KMS-11 (cell line): ENCODE results near the gene KCNJ6.

ENCODE experiments used
- H2AFZ ChIP-seq: fragments of 200-600 bp; sonication (generic); 2 replicates; pipeline ENCODE4 v1.6.1; 2016; ENCODE audit warnings: antibody characterized with exemption, mixed run types, low read depth
- H3K27ac ChIP-seq: fragments of 200-600 bp; sonication (generic); 2 replicates; pipeline ENCODE4 v1.6.1; 2016; ENCODE audit warnings: mild to moderate bottlenecking, mixed run types
- H3K27me3 ChIP-seq: fragments of 200-600 bp; sonication (generic); 2 replicates; pipeline ENCODE4 v1.6.1; 2017; ENCODE audit warnings: mild to moderate bottlenecking, low read depth, mixed run types, moderate library complexity; ENCODE audit not compliant: insufficient read depth
- H3K36me3 ChIP-seq: fragments of 200-600 bp; sonication (generic); 2 replicates; pipeline ENCODE4 v1.6.1; 2017; ENCODE audit warnings: mild to moderate bottlenecking, mixed run types; ENCODE audit not compliant: insufficient read depth
- H3K4me1 ChIP-seq: fragments of 200-600 bp; sonication (generic); 2 replicates; pipeline ENCODE4 v1.6.1; 2016; ENCODE audit warnings: mild to moderate bottlenecking, low read depth, mixed run types; ENCODE audit not compliant: poor library complexity, severe bottlenecking
- H3K4me2 ChIP-seq: fragments of 200-600 bp; sonication (generic); 2 replicates; pipeline ENCODE4 v1.7.0; 2016; ENCODE audit warnings: mild to moderate bottlenecking, mixed run types
- H3K4me3 ChIP-seq: fragments of 200-600 bp; sonication (generic); IDR thresholded peaks from 2 replicates; pipeline ENCODE4 v1.6.1; 2017; ENCODE audit warnings: low read depth, low read length, mixed read lengths; ENCODE audit not compliant: insufficient read depth
- H3K79me2 ChIP-seq: fragments of 200-600 bp; sonication (generic); 2 replicates; pipeline ENCODE4 v1.6.1; 2016; ENCODE audit warnings: low read depth, mixed run types; ENCODE audit not compliant: insufficient read depth
- H3K9ac ChIP-seq: fragments of 200-600 bp; sonication (generic); 2 replicates; pipeline ENCODE4 v1.6.1; 2016; ENCODE audit warnings: mild to moderate bottlenecking, mixed run types
- H4K20me1 ChIP-seq: fragments of 200-600 bp; sonication (generic); 2 replicates; pipeline ENCODE4 v1.6.1; 2016; ENCODE audit warnings: mild to moderate bottlenecking, mixed run types; ENCODE audit not compliant: insufficient read depth
- TF ChIP-seq, protein P1 (sequence below): fragments of 200-600 bp; sonication (generic); conservative IDR thresholded peaks from 2 replicates; pipeline ENCODE4 v1.6.1; 2017; ENCODE audit warnings: low read depth, mild to moderate bottlenecking, antibody characterized with exemption, low read length, moderate library complexity, mixed read lengths

The KCNJ6 gene

GRCh38 chr21:37688952-37689659, 227.2 kb downstream of the KCNJ6 start:
- Histone ChIP-seq H3K36me3 (no peaks in the 10 kb centered on the region), H3K9ac (no peak overlapping the region), H3K27me3 (no peaks in the 10 kb centered on the region), H3K4me3 (no peak overlapping the region), H3K79me2 (no peaks in the 10 kb centered on the region), H3K4me2 (no peak overlapping the region), H3K27ac (no peak overlapping the region), H3K4me1 (no peaks in the 10 kb centered on the region), H2AFZ (no peak overlapping the region), H4K20me1 (no peaks in the 10 kb centered on the region)
- TF ChIP-seq, protein P1, sequence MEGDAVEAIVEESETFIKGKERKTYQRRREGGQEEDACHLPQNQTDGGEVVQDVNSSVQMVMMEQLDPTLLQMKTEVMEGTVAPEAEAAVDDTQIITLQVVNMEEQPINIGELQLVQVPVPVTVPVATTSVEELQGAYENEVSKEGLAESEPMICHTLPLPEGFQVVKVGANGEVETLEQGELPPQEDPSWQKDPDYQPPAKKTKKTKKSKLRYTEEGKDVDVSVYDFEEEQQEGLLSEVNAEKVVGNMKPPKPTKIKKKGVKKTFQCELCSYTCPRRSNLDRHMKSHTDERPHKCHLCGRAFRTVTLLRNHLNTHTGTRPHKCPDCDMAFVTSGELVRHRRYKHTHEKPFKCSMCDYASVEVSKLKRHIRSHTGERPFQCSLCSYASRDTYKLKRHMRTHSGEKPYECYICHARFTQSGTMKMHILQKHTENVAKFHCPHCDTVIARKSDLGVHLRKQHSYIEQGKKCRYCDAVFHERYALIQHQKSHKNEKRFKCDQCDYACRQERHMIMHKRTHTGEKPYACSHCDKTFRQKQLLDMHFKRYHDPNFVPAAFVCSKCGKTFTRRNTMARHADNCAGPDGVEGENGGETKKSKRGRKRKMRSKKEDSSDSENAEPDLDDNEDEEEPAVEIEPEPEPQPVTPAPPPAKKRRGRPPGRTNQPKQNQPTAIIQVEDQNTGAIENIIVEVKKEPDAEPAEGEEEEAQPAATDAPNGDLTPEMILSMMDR: no peak

DNA sequence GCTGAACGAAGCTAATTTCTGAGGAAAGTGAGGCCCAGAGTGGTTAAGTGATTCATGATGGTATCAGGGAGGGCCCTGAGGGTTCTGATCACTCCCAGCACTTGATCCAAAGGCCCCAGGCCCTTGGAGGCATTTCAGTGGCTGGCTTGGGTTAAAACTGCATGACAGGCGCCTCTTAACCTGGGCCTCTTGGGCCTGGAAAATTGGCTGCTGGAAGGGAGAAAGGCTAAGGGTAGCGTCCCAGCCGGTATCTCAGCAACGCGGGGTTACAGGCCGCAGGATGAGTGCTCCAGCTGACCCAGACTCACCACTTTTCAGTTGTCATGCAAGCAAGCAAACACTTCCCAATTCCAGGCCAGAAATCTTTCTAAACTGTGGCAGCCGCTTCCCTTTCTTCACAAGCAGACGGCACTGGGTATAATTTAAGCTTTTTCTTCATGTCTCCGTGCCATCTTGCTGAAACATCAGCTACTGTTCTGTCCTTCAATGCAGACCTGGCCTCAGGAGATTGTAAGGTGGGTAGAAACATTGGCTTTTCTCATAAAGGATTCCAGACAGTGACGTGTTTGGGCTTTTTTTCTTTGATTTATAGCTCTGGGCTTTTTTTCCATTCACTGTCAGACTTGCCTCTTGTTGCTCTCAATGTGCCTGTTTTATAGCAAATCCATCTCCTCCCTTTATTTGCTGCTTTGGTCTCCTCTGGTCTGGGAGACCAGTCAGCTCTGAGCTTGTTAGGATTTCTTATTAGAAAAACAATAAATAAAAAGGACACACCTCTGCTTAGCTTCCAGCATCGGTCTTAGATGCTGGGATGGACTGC, 229.1 kb downstream of the KCNJ6 start:
- Histone ChIP-seq H2AFZ (no peak overlapping the region), H3K79me2 (no peaks in the 10 kb centered on the region), H3K27ac (no peak overlapping the region), H3K4me2 (no peak overlapping the region), H3K4me3 (no peak overlapping the region), H3K36me3 (no peaks in the 10 kb centered on the region), H3K9ac (no peak overlapping the region), H3K4me1 (no peaks in the 10 kb centered on the region), H3K27me3 (no peaks in the 10 kb centered on the region), H4K20me1 (no peaks in the 10 kb centered on the region)
- TF ChIP-seq, protein P1: no peak

GRCh38 chr21:37684547-37684946, 231.7 kb downstream of the KCNJ6 start:
- no peak overlapping the region for H3K4me3 ChIP-seq
- no peak overlapping the region for H3K4me2 ChIP-seq
- no peak overlapping the region for H3K9ac ChIP-seq
- no peak overlapping the region for H3K27ac ChIP-seq
- TF ChIP-seq, protein P1: no peak
- H3K27me3 ChIP-seq: no peaks in the 10 kb centered on the region
- no peaks in the 10 kb centered on the region for H3K4me1 ChIP-seq
- H4K20me1 ChIP-seq: no peaks in the 10 kb centered on the region
- H3K79me2 ChIP-seq: no peaks in the 10 kb centered on the region
- no peaks in the 10 kb centered on the region for H3K36me3 ChIP-seq
- H2AFZ ChIP-seq: no peak overlapping the region

DNA sequence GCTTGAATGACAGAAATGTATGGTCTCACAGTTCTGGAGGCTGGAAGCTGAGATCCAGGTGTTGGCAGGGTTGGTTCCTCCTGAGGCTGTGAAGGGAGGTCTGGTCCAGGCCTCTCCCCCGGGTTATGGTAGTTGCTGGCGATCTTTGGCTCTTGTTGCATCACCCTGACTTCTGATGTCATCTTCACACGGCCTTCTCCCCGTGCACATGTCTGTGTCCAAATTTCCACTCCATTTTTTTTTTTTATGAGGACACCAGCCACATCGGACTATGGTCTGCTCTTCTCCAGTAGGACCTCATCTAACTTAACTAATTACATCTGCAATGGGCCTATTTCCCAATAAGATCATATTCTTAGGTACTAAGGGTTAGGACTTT, 232.2 kb downstream of the KCNJ6 start:
- H3K36me3 ChIP-seq: no peaks in the 10 kb centered on the region
- no peak overlapping the region for H3K4me2 ChIP-seq
- no peak overlapping the region for H3K27ac ChIP-seq
- no peaks in the 10 kb centered on the region for H3K4me1 ChIP-seq
- TF ChIP-seq, protein P1: no peak
- no peaks in the 10 kb centered on the region for H4K20me1 ChIP-seq
- H3K9ac ChIP-seq: no peak overlapping the region
- H3K27me3 ChIP-seq: no peaks in the 10 kb centered on the region
- no peaks in the 10 kb centered on the region for H3K79me2 ChIP-seq
- no peak overlapping the region for H3K4me3 ChIP-seq
- H2AFZ ChIP-seq: no peak overlapping the region
